Measurements from ENCODE around the gene TMEM106B. TPM values are rescaled to one million over a fixed set of nuclear protein-coding genes. Genes with fewer than 3 reads are reported as not detected.

The TMEM106B gene
- total RNA-seq, 1 donor from 2014 or later = 54.7 TPM

GRCh38 chr7:12258074-12258473 lies 47.0 kb downstream of the TMEM106B start:
- H3K4me3 ChIP-seq (ENCODE audit: low read depth, low read length) = no peak overlapping the region
- TF ChIP-seq CTCF (conservative IDR thresholded peaks at IDR 0.05; ENCODE audit: low read depth, low read length) = no peak
- no peak for DNase-seq (ENCODE audit: low read depth)

- DNase-seq (ENCODE audit: low read depth) = no peak
- TF ChIP-seq CTCF (conservative IDR thresholded peaks at IDR 0.05; ENCODE audit: low read depth, low read length) = no peak
- no peak overlapping the region for H3K4me3 ChIP-seq (ENCODE audit: low read depth, low read length)
These were observed 56.4 kb downstream of the TMEM106B start for GRCh38 chr7:12267542-12267941.

- DNase-seq (ENCODE audit: low read depth) = no peak
- no peak overlapping the region for H3K4me3 ChIP-seq (ENCODE audit: low read depth, low read length)
- TF ChIP-seq CTCF (conservative IDR thresholded peaks at IDR 0.05; ENCODE audit: low read depth, low read length) = no peak
These were observed 58.2 kb downstream of the TMEM106B start for GRCh38 chr7:12269100-12269895.

- TF ChIP-seq CTCF (conservative IDR thresholded peaks at IDR 0.05; ENCODE audit: low read depth, low read length) = no peak
- H3K4me3 ChIP-seq (ENCODE audit: low read depth, low read length) = no peak overlapping the region
- DNase-seq (ENCODE audit: low read depth) = peak; percentile 23
These were observed 69.9 kb downstream of the TMEM106B start for GRCh38 chr7:12281038-12281437.

GRCh38 chr7:12287901-12288300 lies 76.8 kb downstream of the TMEM106B start:
- no peak for TF ChIP-seq CTCF (conservative IDR thresholded peaks at IDR 0.05; ENCODE audit: low read depth, low read length)
- DNase-seq (ENCODE audit: low read depth) = no peak
- no peak overlapping the region for H3K4me3 ChIP-seq (ENCODE audit: low read depth, low read length)

- no peak overlapping the region for H3K4me3 ChIP-seq (ENCODE audit: low read depth, low read length)
- no peak for DNase-seq (ENCODE audit: low read depth)
- no peak for TF ChIP-seq CTCF (conservative IDR thresholded peaks at IDR 0.05; ENCODE audit: low read depth, low read length)
These were observed 78.9 kb downstream of the TMEM106B start for GRCh38 chr7:12289996-12290395.

- TF ChIP-seq CTCF (conservative IDR thresholded peaks at IDR 0.05; ENCODE audit: low read depth, low read length) = no peak
- no peak for DNase-seq (ENCODE audit: low read depth)
- H3K4me3 ChIP-seq (ENCODE audit: low read depth, low read length) = no peak overlapping the region
These were observed 79.7 kb downstream of the TMEM106B start for GRCh38 chr7:12290761-12291160.

Measured in epithelial cell of proximal tubule (primary cell).